NCI-H524 treated with DMSO at 0.1 percent for 48 hours (cell line): ENCODE measurements around the gene FBXL17.
A peak's percentile ranks its signal among the peaks of the same experiment; 100 is the strongest.

Experiments
- DNase-seq: peaks from one replicate; lab custom pipeline; 2025; lab: John Stamatoyannopoulos, UW

The FBXL17 gene

GRCh38 chr5:107951309-107951708 lies 430.6 kb downstream of the FBXL17 start:
- no peak for DNase-seq

- DNase-seq = no peak
These were observed 431.1 kb downstream of the FBXL17 start for GRCh38 chr5:107950776-107951175.

- no peak for DNase-seq
These were observed 432.1 kb downstream of the FBXL17 start for GRCh38 chr5:107949688-107950341.

GRCh38 chr5:107948377-107948776 lies 433.5 kb downstream of the FBXL17 start:
- peak; percentile 32 for DNase-seq

GRCh38 chr5:107945061-107945460 lies 436.8 kb downstream of the FBXL17 start:
- DNase-seq = no peak

GRCh38 chr5:107943923-107944322 lies 438.0 kb downstream of the FBXL17 start:
- DNase-seq = no peak

- DNase-seq = no peak
These were observed 440.9 kb downstream of the FBXL17 start for GRCh38 chr5:107941036-107941435.

- peak; percentile 86 for DNase-seq
These were observed 444.1 kb downstream of the FBXL17 start for GRCh38 chr5:107937651-107938355.

- DNase-seq = peak; percentile 13
These were observed 444.7 kb downstream of the FBXL17 start for GRCh38 chr5:107937204-107937603.

- no peak for DNase-seq
These were observed 445.4 kb downstream of the FBXL17 start for GRCh38 chr5:107936515-107936914.

- DNase-seq = peak; percentile 44
These were observed 446.3 kb downstream of the FBXL17 start for GRCh38 chr5:107935645-107936044.

- DNase-seq = no peak
These were observed 448.6 kb downstream of the FBXL17 start for GRCh38 chr5:107933326-107933725.

GRCh38 chr5:107930891-107931290 lies 451.0 kb downstream of the FBXL17 start:
- no peak for DNase-seq

- no peak for DNase-seq
These were observed 451.8 kb downstream of the FBXL17 start for GRCh38 chr5:107930092-107930491.

- no peak for DNase-seq
These were observed 452.8 kb downstream of the FBXL17 start for GRCh38 chr5:107929080-107929479.

- no peak for DNase-seq
These were observed 455.8 kb downstream of the FBXL17 start for GRCh38 chr5:107926121-107926520.

GRCh38 chr5:107925200-107925599 lies 456.7 kb downstream of the FBXL17 start:
- no peak for DNase-seq

GRCh38 chr5:107919969-107920368 lies 461.9 kb downstream of the FBXL17 start:
- no peak for DNase-seq

- no peak for DNase-seq
These were observed 462.5 kb downstream of the FBXL17 start for GRCh38 chr5:107919361-107919760.

GRCh38 chr5:107917983-107918382 lies 463.9 kb downstream of the FBXL17 start:
- DNase-seq = no peak

- DNase-seq = no peak
These were observed 464.9 kb downstream of the FBXL17 start for GRCh38 chr5:107916731-107917725.

GRCh38 chr5:107915176-107915812 lies 466.6 kb downstream of the FBXL17 start:
- no peak for DNase-seq
